Testis (tissue), 2 donors: ENCODE data around the gene MYO9B.

Experiments used
- POLR2A ChIP-seq: fragments of 450-650 bp; IDR thresholded peaks from one replicate; pipeline ENCODE4 v1.6.1; 2017; ENCODE audit warnings: antibody characterized with exemption, mild to moderate bottlenecking, moderate library complexity
- TF ChIP-seq, protein P1 (sequence below), 3 experiments: fragments of 450-650 bp in 2 of 3; fragments of 200-600 bp in 1 of 3; sonication (generic) in 1 of 3; IDR thresholded peaks; one replicate each; pipeline ENCODE4 v1.5.1; 2016 to 2019; ENCODE audit warnings: antibody characterized with exemption in 3 of 3, mild to moderate bottlenecking in 2 of 3, moderate library complexity in 1 of 3

DNA sequence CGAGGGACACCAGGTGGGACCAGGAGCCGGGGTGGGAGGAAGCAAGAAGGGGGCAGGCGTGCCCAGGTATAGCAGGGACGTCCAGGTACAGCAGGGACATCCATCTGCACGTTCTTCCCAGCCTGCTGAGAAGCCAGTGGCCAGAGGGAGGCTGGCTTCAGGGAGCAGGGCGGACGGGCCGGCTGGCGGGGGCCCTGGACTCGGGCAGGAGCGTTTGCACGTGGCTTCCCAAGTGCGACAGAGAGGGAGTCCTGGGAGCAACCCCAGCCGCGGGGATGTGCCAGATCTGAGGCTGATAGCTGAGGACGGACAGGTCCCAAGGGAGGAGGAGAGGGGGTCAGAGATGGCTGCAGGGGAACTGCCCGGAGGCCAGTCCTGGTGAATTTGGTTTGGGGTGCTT, 36.7 kb downstream of the MYO9B start:
- no peak for TF ChIP-seq POLR2A
- TF ChIP-seq, protein P1, sequence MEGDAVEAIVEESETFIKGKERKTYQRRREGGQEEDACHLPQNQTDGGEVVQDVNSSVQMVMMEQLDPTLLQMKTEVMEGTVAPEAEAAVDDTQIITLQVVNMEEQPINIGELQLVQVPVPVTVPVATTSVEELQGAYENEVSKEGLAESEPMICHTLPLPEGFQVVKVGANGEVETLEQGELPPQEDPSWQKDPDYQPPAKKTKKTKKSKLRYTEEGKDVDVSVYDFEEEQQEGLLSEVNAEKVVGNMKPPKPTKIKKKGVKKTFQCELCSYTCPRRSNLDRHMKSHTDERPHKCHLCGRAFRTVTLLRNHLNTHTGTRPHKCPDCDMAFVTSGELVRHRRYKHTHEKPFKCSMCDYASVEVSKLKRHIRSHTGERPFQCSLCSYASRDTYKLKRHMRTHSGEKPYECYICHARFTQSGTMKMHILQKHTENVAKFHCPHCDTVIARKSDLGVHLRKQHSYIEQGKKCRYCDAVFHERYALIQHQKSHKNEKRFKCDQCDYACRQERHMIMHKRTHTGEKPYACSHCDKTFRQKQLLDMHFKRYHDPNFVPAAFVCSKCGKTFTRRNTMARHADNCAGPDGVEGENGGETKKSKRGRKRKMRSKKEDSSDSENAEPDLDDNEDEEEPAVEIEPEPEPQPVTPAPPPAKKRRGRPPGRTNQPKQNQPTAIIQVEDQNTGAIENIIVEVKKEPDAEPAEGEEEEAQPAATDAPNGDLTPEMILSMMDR (IDR thresholded peaks at IDR 0.05) = no peak
